MM.1S (cell line): Measurements from ENCODE around the gene CCDC80.

Source experiments
- DNase-seq: peaks from one replicate; pipeline ENCODE4 v3.0.0-alpha.2; 2015
- H2AFZ ChIP-seq: fragments of 300-600 bp; sonication (generic); 2 replicates; pipeline ENCODE4 v1.6.0; 2016; ENCODE audit warnings: antibody characterized with exemption, low read length
- H3F3A ChIP-seq: fragments of 300-600 bp; sonication (generic); 2 replicates; pipeline ENCODE4 v1.6.1; 2016; ENCODE audit warnings: mild to moderate bottlenecking, antibody characterized with exemption, low read length, moderate library complexity, mixed read lengths; ENCODE audit not compliant: insufficient read depth
- H3K27ac ChIP-seq: fragments of 300-600 bp; sonication (generic); 2 replicates; pipeline ENCODE4 v1.5.1; 2016; ENCODE audit warnings: mild to moderate bottlenecking, low read length
- H3K27me3 ChIP-seq: fragments of 300-600 bp; sonication (generic); replicated peaks from 2 replicates; pipeline ENCODE4 v1.6.0; 2016; ENCODE audit warnings: low read length; ENCODE audit not compliant: insufficient read depth
- H3K36me3 ChIP-seq: fragments of 300-600 bp; sonication (generic); replicated peaks from 2 replicates; pipeline ENCODE4 v1.6.1; 2016; ENCODE audit warnings: mild to moderate bottlenecking, low read length, mixed read lengths; ENCODE audit not compliant: insufficient read depth
- H3K4me1 ChIP-seq: fragments of 300-600 bp; sonication (generic); 2 replicates; pipeline ENCODE4 v1.6.1; 2016; ENCODE audit warnings: low read length, mixed read lengths
- H3K4me2 ChIP-seq: fragments of 300-600 bp; sonication (generic); 2 replicates; pipeline ENCODE4 v1.6.0; 2016; ENCODE audit warnings: low read depth, low read length
- H3K4me3 ChIP-seq: fragments of 300-600 bp; sonication (generic); 2 replicates; pipeline ENCODE4 v1.5.1; 2016; ENCODE audit warnings: low read length, mixed read lengths
- H3K79me2 ChIP-seq: fragments of 300-600 bp; sonication (generic); 2 replicates; pipeline ENCODE4 v1.6.1; 2016; ENCODE audit warnings: mixed run types, low read length, mixed read lengths
- H3K9ac ChIP-seq: fragments of 300-600 bp; sonication (generic); 2 replicates; pipeline ENCODE4 v1.6.1; 2016; ENCODE audit warnings: low read length, mixed read lengths
- H3K9me2 ChIP-seq: fragments of 300-600 bp; sonication (generic); replicated peaks from 2 replicates; pipeline ENCODE4 v1.6.1; 2016; ENCODE audit warnings: mild to moderate bottlenecking, low read length, mixed read lengths; ENCODE audit not compliant: insufficient read depth
- H3K9me3 ChIP-seq: fragments of 300-600 bp; sonication (generic); replicated peaks from 2 replicates; pipeline ENCODE4 v1.6.1; 2016; ENCODE audit warnings: mild to moderate bottlenecking, low read length, mixed read lengths; ENCODE audit not compliant: insufficient read depth
- H4K20me1 ChIP-seq: fragments of 300-600 bp; sonication (generic); 2 replicates; pipeline ENCODE4 v1.6.1; 2016; ENCODE audit warnings: mild to moderate bottlenecking, low read length, moderate library complexity, mixed read lengths; ENCODE audit not compliant: insufficient read depth
- CTCF ChIP-seq: fragments of 300-600 bp; sonication (generic); IDR thresholded peaks from 2 replicates; pipeline ENCODE4 v1.5.1; 2016; ENCODE audit warnings: antibody characterized with exemption, low read length, mixed read lengths
- EZH2 ChIP-seq: fragments of 300-600 bp; sonication (generic); optimal IDR thresholded peaks from 2 replicates; pipeline ENCODE3; 2017; ENCODE audit warnings: low read depth, mild to moderate bottlenecking, antibody characterized with exemption, low read length, mixed read lengths
- EZH2phosphoT487 ChIP-seq: fragments of 300-600 bp; sonication (generic); IDR thresholded peaks from 2 replicates; pipeline ENCODE4 v1.6.1; 2018; ENCODE audit warnings: antibody characterized with exemption, low read length

The CCDC80 gene

DNA sequence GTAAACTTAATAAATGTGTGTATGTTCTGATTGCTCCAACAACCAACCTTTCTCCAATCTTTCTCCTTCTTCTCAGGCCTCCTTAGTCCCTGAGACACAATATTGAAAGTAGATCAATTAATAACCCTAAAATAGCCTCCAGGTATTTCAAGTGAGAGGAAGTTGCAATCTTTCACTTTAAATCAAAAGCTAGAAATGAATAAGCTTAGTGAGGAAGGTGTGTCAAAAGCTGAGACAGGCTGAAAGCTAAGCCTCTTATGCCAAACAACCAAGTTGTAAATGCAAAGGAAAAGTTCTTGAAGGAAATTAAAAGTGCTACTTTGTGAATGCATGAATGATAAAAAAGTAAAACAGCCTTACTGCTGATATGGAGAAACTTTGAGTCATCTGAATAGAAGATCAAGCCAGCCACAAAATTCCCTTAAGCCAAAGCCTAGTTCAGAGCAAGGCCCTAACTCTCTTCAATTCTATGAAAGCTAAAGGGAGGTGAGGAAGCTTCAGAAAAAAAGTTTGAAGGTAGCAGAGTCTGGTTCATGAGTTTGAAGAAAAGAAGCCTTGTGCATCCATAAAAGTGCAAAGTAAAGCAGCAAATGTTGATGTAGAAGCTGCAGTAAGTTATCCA is 38.6 kb downstream of the CCDC80 start:
- no peaks in the 10 kb centered on the region for H3K9me2 ChIP-seq
- H4K20me1 ChIP-seq, result no peaks in the 10 kb centered on the region
- H3K9ac ChIP-seq, result no peak overlapping the region
- H3K9me3 ChIP-seq, result no peaks in the 10 kb centered on the region
- no peak overlapping the region for H3K27ac ChIP-seq
- H3K4me2 ChIP-seq, result no peak overlapping the region
- peaks cover 16% of the 10 kb centered on the region for H3K27me3 ChIP-seq
- no peak overlapping the region for H3K4me3 ChIP-seq
- H3K79me2 ChIP-seq, result no peaks in the 10 kb centered on the region
- TF ChIP-seq EZH2 (no peak), EZH2phosphoT487 (no peak), CTCF (no peak)
- no peaks in the 10 kb centered on the region; the same call in 1 of the 2 replicates for H3F3A ChIP-seq
- no peaks in the 10 kb centered on the region for H3K36me3 ChIP-seq
- peaks cover 7% of the 10 kb centered on the region for H3K4me1 ChIP-seq
- no peak overlapping the region for H2AFZ ChIP-seq
- DNase-seq, result no peak

DNA sequence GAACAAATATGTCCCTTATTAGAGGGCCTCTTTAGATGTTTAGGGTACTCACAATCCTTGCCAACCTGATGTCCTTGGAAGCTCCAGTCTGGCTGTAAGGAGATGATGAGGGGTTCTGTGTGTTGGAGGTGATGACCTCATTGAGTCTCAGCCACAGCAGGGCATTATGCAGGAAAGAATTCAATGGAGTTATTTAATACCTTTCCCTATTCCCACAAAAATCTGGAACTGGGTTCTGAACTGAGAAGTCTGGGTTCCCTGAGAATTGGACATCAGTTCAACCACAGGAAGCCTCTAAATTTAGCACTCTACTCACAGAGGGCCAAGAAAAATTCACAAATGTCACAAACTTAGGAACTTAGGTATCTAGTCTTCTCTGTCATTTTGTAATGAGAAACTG is 42.2 kb downstream of the CCDC80 start:
- Histone ChIP-seq H3K9me3 (no peaks in the 10 kb centered on the region), H3K79me2 (no peaks in the 10 kb centered on the region), H2AFZ (no peak overlapping the region), H4K20me1 (no peaks in the 10 kb centered on the region), H3K4me2 (no peak overlapping the region), H3K4me3 (no peak overlapping the region), H3K27me3 (peaks cover 2% of the 10 kb centered on the region; the same call in 1 of the 2 replicates), H3K27ac (no peak overlapping the region), H3K9ac (no peak overlapping the region), H3K4me1 (no peaks in the 10 kb centered on the region), H3K9me2 (no peaks in the 10 kb centered on the region), H3F3A (no peaks in the 10 kb centered on the region), H3K36me3 (no peaks in the 10 kb centered on the region)
- TF ChIP-seq CTCF (no peak), EZH2phosphoT487 (no peak), EZH2 (no peak)
- DNase-seq, result no peak

DNA sequence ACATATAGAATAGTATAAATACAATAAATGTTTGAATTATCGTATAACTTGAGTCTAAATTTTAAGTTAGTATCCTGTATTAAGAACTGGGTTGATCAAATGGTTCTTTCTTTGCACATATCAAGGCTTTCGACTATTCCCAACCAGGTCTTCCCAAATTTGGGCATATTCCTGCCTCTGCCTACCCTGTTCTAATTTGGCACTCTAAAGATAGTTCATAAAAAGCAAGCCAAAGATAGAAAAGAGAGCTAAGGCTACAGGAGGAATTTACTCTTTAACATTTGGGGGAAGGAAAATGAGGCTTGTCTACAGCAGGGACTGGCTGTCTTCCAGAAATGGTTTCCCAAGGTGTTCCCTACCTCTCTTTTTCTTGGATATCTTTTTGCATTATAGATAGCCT is 43.0 kb downstream of the CCDC80 start:
- Histone ChIP-seq H3K79me2 (no peaks in the 10 kb centered on the region), H3K9ac (no peak overlapping the region), H3K4me1 (no peaks in the 10 kb centered on the region), H3K27me3 (no peaks in the 10 kb centered on the region), H2AFZ (no peak overlapping the region), H3K9me2 (no peaks in the 10 kb centered on the region), H3K4me3 (no peak overlapping the region), H3K36me3 (no peaks in the 10 kb centered on the region), H3K9me3 (no peaks in the 10 kb centered on the region), H3K4me2 (no peak overlapping the region), H3F3A (no peaks in the 10 kb centered on the region), H4K20me1 (no peaks in the 10 kb centered on the region), H3K27ac (no peak overlapping the region)
- TF ChIP-seq EZH2 (no peak), CTCF (no peak), EZH2phosphoT487 (no peak)
- no peak for DNase-seq
